ENCODE measurements around the gene TMEM9. TPM values are rescaled to one million over a fixed set of nuclear protein-coding genes. Genes with fewer than 3 reads are reported as not detected.

The TMEM9 gene
- total and polyA plus RNA-seq, 2 donors (not counting 3 experiments of a cell fraction or from before 2014, with no cell fraction given) = 39.3 to 96.1 TPM

- H3K4me2 ChIP-seq (ENCODE audit: insufficient read depth, low read length) = no peak overlapping the region
- no peaks in the 10 kb centered on the region for H3K36me3 ChIP-seq (ENCODE audit: control insufficient read depth in 2 of 2, extremely low read depth in 1 of 2, insufficient read depth in 2 of 2, low read length in 2 of 2)
- no peaks in the 10 kb centered on the region for H3K9me3 ChIP-seq (replicated peaks; ENCODE audit: control insufficient read depth, insufficient read depth, low read length)
- H3K9me1 ChIP-seq (replicated peaks; ENCODE audit: control insufficient read depth, extremely low read depth, insufficient read depth, low read length) = no peaks in the 10 kb centered on the region
- TF ChIP-seq CTCF (IDR thresholded peaks at IDR 0.05; ENCODE audit: extremely low read depth in 1 of 2, insufficient read depth in 1 of 2, low read depth in 1 of 2, low read length in 2 of 2) (no peak), POLR2AphosphoS5 (IDR thresholded peaks at IDR 0.05; ENCODE audit: insufficient read depth, low read depth, low read length) (no peak), JUN (IDR thresholded peaks at IDR 0.05; ENCODE audit: borderline replicate concordance, insufficient read depth, insufficient read length, low read depth) (no peak), POLR2A (IDR thresholded peaks at IDR 0.05; ENCODE audit: low read depth, low read length) (no peak), GATA2 (IDR thresholded peaks at IDR 0.05; ENCODE audit: insufficient read depth, insufficient read length, low read depth, low read length) (no peak), FOS (IDR thresholded peaks at IDR 0.05; ENCODE audit: borderline replicate concordance, insufficient read depth, low read length) (no peak), MAX (IDR thresholded peaks at IDR 0.05; ENCODE audit: insufficient read depth, insufficient read length) (no peak), EZH2 (IDR thresholded peaks at IDR 0.05; ENCODE audit: borderline replicate concordance, low read depth, low read length, severe bottlenecking) (no peak), MYC (IDR thresholded peaks at IDR 0.05; ENCODE audit: low read depth, low read length) (no peak)
- intact Hi-C loops (cut with micrococcal nuclease) = no loop called here
- H4K20me1 ChIP-seq (replicated peaks; ENCODE audit: control insufficient read depth, extremely low read depth, insufficient read depth, low read length) = no peaks in the 10 kb centered on the region
- dilution Hi-C loops (cut with MboI; ENCODE audit: extremely low pct_ligation_motif_present, low sequenced_read_pairs) = no loop called here
- peaks cover 7 to 12% of the 10 kb centered on the region in 2 experiments for H3K27me3 ChIP-seq (ENCODE audit: control insufficient read depth in 2 of 2, insufficient read depth in 2 of 2, low read length in 2 of 2)
- no peaks in the 10 kb centered on the region for H3K79me2 ChIP-seq (ENCODE audit: control insufficient read depth, insufficient read depth, low read length)
- ChIA-PET CTCF (interaction anchor here (0.8 to 3.5 kb wide), 3 partner anchors 10 to 54 kb away, joined by 3 to 11 read pairs (median 4); no protein-coding TSS in a partner anchor), POLR2A (no interaction called here)
- no peak overlapping the region for H3K4me3 ChIP-seq (replicated peaks in 1 of 3; ENCODE audit: insufficient read depth in 1 of 3, low read depth in 1 of 3, low read length in 3 of 3)
- no TSS peak for BruUV-seq (replicated peaks)
- no peak for DNase-seq (ENCODE audit: low read depth, low spot score)
- no peak overlapping the region for H2AFZ ChIP-seq (ENCODE audit: low read depth, low read length)
- H3K9ac ChIP-seq (replicated peaks; ENCODE audit: extremely low read depth, insufficient read depth, low read length) = no peak overlapping the region
- no peak overlapping the region for H3K27ac ChIP-seq (ENCODE audit: insufficient read depth, low read depth, low read length)
- no peak for FAIRE-seq
- peaks cover 9% of the 10 kb centered on the region for H3K4me1 ChIP-seq (ENCODE audit: control insufficient read depth, extremely low read depth, insufficient read depth, low read length)
Observed at GRCh38 chr1:201173736-201174135, 19.5 kb upstream of the TMEM9 start.
